ENCODE measurements around the gene POFUT2. TPM values are rescaled to one million over a fixed set of nuclear protein-coding genes. Genes with fewer than 3 reads are reported as not detected.
"Not testable (repeated sequence)": the region's sequence is repeated elsewhere in the genome, so short reads cannot be mapped to it uniquely, and the experiment has no call there.

POFUT2 gene
- total RNA-seq, 1 experiment from 2014 or later = 22.6 TPM

DNA sequence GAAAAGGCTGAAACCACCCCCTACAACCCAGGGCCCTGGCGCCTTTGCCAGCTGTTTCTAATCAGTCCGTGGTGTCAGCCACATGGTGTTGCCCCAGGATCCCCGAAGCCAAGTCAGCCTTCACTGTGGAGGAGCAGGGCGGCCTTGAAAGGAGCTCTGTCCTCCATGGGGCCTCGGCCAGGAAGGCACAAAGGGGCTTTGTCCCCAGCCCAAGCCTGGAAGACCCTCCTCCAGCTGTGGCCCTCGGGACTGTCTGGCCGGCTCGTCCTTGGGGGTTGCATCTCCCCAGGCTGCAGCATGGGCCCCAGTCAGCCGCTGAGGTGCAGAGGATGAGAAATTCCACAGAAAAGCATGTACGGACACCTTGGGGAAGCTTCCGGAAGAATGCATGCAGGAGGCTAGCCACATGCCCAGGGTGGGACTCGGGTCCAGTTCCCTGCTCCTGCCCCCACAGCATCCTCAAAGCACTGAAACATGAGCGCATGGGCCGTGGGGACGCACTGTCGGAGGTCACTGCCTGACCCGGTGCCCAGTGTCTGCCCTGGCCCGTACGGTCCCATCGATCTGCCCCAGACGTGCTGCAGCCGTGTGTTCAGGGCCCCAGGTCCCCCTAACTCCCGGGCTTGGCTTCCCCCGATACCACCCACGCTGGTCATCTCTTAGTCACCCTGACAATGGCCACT is 38.6 kb upstream of the POFUT2 start:
- peak; percentile 50 for DNase-seq (ENCODE audit: low read depth)

DNA sequence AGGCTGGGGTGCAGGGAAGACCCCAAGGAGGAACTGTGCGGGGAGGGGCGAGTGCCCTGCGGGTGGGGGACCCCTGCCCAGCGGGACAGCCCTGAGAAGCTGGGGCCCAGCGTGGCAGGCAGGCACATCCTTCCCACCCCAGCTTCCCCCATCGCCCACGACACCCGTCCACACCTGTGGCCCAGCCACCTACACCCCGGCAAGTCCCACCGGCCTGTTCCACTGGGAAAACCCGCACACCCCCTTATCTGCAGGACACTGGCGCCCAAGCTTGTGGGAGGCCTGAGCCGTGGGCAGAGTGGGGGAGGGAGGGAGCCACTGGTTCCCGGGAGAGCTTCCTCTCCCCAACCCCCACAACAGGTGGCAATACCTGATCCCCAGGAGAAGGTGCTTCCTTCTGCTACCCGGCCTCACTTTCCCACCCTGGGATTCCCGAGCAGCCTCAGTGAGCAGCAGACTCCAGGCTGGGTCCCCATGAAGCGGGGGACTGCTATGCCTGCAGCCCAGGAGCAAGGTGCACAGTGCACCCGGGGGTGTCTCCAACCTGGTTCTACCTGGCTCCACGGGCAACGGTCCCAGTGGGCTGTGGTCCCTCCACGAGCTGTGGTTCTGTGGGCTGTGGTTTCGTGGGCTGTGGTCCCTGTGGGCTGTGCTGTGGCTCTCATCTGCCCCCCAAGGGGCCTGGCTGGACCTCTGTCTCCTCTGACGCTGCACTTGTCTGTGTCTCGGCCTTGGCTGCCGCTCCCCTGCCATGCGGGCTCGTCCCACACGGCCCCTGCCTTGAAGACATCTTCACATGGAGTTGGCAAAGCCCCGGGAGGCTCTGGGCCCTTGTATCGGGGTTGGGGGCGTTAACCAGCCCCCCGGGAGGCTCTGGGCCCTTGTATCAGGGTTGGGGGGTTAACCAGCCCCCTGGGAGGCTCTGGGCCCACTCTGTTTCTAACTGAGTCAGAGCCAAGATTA is 37.8 kb upstream of the POFUT2 start:
- DNase-seq (ENCODE audit: low read depth) = no peak

DNA sequence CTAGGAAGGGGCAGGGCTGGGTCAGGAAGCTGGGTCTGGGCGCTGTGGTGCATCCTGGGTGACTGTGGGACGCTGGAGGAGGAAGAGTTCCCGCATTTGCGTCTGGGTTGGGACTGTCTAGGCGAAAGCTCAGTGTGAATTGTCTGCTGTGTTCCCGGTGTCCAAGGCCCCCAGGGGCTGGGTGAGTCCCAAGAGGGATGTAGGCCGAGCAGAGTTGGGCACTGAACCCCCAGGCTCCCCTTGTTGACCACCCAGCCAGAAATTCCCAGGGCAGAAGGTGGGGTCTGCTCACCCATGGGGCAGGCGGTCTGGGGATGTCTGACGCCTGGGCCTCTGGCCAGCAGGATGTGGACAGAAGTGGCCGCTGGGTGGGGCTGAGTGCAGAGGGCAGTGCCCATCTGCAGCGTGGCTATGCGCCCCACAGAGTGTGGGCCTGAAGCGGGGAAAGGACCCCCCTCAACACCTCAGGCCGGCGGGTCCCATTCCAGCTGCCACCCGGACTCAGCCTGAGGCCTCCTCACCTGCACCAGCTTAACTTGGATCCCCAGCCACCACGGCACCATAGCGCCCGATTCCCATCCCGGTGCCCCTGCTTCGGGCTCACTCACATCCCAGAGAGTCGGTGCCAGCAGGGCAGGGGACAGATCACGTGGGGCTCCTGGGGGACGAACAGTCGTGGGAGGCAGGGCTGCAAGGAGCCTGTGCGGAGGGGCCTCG is 37.0 kb upstream of the POFUT2 start:
- peak; percentile 43 for DNase-seq (ENCODE audit: low read depth)

DNA sequence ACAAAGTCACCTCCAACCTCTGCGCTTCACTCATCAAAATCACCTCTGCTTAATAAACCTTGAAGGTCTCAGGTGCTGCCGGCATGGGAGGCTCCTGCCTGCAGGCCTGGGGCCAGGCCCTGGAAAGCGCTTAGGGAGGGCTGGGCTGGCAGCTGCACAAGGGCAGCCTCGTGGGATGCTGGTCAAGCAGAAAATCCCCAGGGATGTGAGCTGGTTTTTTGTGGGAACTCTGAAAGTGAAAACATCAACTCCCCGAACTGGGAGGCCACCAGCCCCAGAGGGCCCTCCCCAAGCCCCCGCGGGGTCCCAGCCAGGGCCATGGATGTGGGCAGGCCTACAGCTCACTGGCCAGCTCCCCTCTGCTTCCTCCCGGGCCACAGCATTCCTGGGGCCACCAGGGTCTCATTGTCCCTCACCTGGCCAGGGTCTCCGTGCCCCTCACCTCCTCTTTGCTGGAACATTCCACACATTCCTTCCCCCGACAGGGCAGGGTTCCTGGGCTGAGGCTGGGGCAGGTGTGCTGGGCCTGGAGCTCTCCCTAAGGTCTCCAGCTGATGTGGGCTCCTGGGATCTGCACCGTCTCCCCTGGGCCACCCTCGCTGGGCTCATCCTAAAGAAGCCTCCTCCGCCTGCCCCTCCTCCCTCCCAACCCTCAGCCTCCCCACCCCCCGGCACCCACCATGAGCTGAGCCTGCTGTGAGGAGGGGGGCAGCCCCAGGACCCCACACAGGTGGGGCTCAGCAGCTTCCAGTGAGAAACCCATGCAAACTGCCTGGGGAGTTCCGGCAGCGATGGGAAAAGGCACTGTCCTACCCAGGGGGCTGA is 36.0 kb upstream of the POFUT2 start:
- DNase-seq (ENCODE audit: low read depth) = no peak

DNA sequence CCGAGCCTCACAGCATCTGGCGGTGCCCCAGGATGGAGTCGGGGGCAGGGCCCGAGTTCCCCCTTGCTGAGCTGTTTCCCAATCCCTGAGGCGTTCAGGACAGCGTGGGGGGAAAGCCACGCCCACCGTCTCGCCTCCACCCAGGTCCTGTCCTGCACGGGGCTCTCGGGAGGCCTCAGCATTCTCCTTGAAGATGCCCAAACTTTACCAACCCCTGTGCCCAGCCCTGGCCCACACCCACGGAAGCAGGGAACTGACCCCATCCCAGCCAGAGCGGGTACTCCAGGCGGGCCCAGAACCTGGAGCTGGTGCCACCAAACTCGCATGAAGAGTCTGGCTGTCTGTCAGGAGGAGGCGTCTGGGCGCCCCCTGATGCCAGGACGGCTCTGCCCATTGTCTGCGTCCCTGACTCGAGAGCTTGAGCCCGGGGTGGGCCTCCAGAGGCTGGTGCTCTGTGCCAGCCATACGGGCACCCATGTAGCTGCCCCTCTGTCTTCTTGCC is 35.3 kb upstream of the POFUT2 start:
- DNase-seq (ENCODE audit: low read depth) = peak; percentile 50

DNA sequence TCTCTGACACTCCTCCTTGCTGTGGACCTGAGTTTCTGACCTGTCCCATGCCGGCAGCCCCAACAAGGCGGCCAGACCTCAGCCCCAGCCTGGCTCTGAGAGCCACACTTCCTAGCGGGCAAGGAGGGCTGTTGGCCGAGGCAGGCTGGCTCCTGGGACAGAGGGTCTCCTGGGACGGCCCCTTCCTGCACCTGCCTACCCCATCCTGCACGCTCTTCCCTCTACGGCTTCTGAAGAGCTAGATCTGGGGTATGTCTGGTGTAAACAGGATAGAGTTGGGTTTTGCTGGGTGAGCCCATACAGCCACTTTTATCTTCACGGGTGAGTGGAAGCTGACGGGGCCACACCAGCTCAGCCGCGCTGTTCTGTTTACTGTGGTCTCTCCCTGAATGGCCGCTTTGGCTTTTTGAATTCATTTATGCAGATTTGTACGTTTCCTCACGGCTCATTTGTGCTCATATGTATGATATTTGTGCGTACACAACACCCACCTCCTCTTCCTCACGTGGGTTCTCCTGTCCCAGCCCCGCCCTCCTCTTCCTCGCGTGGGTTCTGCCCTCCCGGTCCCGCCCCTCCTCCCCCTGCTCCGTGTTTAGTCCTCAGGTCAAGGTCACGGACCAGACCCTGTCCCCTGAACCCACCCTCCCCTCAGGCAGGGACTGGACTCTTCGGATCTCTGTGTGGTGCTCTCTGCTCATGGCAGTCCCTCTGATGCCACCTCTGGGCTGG is 34.7 kb upstream of the POFUT2 start:
- no peak for DNase-seq (ENCODE audit: low read depth)

DNA sequence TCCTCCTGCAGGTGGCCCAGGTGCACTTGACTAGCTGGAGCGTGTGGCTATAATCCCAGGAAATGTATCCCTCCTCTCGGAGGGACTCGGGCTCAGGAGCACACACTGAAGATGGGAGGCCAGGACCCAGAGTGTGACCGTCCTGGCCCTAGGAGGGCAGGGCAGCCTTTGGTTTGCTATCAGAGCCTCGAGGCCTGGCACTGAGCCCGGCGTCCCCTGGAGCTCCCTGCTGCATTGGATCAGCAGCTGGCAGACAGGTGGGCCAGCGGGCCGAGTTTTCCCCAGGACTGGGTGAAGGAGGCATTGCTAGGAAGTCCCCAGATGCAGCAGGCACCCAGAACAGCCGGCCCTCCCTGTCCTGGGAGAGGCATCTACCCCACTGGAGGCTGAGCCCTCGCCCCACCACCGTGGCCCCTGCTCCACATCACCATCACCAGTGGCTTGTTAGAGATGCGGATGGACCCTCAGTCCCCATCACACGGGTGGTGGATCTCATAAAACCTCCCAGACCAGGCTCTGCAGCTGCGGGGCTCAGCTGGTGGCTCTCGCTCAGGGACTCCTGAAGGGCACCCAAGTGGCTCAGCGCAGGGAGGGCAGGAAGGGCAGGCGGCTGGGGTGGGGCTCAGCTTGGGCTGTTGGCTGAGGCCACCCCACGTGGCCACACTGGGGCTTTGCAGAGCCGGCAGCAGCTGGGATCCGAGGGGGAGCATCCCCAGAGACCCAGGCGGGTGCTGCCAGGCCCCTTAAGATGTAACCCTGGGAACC is 32.7 kb upstream of the POFUT2 start:
- peak; percentile 51 for DNase-seq (ENCODE audit: low read depth)

DNA sequence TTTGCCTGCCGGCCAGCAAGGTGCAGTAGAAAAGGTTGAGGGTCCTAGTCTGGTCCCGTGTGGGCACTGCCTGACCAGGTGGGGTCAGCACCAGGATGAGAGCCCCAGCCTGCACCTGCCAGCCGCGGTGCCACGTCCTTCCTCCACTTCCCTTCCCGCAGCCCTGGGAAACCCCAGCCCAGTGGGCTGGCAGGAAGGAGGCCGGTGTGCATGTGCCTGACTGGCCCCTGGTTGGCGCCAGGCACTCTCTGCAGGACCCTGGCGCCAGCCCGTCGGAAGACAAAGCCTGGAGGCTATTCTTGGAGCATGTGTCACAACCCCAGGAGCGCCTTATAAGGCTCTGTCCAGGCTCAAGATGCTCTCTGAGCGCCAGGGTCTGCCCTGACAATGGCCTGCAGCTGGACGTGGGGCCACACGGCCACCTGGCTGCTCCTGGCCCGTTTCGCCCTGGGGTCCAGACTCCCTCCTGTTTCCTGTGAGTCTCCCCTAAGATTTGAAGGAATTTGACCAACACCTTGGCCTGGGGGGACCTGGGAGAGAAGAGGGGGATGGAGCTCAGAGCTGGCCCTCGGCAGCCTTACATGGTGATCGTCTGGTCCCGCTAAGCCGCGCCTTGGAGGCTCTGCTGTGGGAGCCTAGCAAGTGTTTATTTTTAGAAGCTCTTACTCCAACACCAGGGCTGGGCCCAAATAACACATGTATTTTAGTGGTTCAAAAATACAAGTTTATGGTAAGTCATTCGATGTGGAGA is 31.9 kb upstream of the POFUT2 start:
- DNase-seq (ENCODE audit: low read depth) = peak; percentile 58

DNA sequence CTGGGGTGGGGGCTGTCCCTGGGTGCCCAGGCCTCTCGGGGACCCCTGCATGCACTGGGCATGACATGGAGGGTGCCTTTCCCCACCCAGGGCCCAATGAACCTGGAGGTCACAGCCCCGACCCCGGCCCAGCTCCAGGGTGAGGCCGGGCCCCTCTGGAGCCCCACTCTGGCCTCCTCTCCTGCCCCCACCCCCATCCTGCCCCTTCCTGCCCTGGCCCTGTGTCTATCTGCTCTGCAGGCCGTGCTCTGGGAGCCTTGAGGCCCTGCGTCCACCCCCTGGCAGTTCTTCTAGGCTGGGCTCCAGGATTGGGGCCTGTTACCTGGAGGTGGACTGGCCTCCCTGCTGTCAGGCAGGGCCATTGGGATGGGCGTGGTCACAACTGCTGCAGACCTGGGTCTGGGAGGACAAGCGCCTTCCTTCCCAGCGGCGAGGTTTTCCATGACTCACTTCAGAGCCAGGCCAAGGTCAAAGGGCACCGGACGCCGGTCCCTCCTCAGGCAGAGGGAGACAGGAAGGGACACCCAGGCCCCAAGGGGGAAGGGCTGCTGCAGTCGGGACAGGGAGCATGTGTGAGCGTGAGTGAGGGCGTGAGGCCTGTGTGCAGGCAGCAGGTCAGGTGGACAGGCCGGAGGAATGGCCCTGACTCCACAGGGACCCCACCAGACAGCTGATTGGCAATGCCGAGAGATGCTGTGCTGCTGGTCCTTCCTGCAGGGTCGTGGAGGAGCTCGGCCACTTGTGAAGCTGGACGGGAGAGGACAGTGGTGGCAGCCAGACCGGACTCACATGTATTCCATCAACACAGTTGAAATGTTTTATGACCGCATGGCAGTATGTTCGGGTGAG is 31.1 kb upstream of the POFUT2 start:
- no peak for DNase-seq (ENCODE audit: low read depth)

DNA sequence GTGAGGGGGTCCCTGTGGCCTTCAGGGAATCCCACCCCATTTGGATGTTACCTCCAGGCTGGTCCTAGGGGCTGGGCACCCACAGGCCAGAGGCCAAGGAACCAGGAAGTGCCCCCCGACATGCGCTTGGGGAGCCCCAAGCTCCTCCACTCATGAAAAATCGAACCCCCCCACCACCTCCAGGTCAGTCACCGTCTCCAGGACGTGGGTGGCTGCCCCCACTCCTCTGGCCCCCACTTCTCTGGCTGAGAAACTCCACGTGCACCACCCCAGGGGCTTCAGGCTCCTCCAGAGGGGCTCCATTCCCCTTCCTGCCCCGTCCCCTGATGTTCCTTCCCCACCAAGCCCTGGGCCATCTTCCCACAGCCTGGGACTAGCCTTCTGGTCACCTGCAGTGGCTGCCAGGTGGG is 30.5 kb upstream of the POFUT2 start:
- DNase-seq (ENCODE audit: low read depth) = no peak

DNA sequence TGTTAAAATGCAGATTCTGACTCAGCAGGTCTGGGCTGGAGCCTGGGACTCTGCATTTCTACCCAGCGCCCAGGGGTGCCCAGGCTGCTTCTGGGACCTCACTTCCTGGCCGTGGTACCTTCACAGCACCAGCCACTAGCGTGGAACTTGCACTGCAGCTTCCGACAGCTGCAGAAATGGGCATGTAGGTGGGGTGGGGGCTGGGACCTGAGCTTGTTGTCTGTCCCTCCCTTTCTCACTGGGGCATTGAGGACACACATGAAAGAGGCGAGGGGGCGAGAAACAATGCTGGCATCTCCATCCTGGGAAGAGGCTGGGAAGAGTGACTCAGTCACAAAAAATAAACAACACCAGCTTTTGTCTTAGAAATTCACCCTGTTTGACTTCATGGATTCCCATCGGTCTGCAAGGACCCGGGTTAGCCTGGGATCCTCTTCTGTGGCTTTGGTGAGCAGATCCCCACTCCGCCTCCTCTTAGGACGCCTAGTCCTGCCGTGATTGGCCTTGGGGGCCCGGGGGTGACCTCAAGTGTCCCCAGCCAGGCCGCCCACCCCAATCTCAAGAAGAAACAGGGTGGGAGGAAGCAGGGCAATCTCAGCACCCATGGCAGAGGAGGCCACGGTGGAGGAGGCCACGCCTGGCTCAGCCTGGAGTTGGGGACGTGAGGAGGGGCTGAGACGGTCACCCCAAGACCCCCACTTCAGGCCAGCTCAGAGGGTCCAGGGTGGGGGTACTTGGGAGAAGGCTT is 29.9 kb upstream of the POFUT2 start:
- peak; percentile 84 for DNase-seq (ENCODE audit: low read depth)

DNA sequence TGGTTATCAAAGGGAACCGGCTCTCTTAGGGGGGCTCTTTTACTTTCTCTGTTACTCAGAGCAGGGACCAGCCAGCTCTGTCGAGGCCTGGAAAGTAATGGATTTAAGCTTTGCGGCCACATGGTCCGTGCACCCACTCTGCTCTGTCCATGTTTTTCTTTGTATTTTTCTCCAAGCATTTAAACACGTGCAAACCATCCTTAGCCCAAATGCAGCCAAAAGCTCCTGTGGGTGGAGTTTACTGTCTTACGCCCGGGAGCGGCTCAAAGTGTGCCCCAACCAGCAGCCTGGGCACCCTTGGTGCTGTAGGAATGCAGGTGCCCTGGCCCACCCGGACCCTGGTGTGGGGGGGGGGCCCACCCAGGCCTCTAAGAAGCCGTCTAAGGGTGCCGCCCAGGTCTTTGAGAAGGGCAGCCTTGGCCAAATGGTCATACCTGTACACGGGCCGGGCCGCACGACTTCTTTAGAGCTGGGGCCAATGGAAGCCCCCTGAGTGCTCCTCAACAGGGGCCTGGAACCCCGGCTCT is 29.2 kb upstream of the POFUT2 start:
- DNase-seq (ENCODE audit: low read depth) = no peak

DNA sequence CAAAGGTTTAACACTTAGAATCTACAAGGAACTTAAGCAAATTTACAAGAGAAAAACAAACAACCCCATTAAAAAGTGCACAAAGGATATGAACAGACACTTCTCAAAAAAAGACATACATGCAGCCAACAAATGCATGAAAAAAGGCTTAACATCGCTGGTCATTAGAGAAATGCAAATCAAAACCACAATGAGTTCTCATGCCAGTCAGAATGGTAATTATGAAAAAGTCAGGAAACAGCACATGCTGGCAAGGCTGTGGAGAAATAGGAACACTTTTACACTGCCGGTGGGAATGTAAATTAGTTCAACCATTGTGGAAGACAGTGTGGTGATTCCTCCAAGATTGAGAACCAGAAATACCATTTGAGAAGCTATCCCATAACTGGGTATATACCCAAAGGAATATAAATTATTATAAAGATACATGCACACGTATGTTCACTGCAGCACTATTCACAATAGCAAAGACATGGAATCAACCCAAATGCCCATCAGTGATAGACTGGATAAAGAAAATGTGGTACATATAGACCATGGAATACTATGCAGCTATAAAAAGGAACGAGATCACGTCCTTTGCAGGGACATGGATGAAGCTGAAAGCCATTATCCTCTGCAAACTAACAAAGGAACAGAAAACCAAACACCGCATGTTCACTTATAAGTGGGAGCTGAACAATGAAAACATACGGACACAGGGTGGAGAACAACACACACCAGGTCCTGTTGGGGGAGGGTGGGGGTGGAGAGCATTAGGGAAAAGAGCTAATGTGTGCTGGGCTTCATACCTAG is 28.2 kb upstream of the POFUT2 start:
- DNase-seq (ENCODE audit: low read depth) = not testable (repeated sequence)

DNA sequence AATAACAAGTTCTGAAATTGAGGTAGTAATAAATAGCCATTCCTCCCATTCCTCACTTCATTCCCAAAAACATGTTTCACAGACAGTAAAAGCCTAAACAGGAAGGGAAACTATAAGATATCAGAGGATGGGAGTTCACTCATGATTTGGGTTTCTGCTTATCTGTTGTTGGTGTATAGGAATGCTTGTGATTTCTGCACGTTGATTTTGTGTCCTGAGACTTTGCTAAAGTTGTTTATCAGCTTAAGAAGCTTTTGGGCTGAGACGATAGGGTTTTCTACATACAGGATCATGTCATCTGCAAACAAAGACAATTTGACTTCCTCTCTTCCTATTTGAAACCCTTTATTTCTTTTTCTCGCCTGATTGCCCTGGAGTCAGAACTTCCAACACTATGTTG is 26.0 kb upstream of the POFUT2 start:
- no peak for DNase-seq (ENCODE audit: low read depth)

DNA sequence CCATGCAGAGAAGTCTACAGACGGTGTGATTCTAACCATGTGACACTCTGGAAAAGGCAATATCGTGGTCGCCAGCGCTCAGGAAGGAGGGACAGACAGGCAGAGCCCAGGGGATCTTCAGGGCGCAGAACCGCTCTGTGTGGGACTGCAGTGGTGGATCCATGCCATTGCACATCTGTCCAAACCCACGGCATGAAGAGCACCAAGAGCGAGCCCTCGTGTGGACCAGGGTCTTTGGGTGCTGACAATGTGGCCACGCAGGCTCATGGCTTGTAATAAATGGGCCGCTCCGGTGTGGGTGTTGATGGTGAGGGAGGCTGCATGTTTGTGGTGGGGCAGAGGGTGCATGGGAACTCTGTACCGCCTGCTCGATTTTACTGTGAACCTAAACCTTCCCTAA is 25.3 kb upstream of the POFUT2 start:
- DNase-seq (ENCODE audit: low read depth) = no peak

DNA sequence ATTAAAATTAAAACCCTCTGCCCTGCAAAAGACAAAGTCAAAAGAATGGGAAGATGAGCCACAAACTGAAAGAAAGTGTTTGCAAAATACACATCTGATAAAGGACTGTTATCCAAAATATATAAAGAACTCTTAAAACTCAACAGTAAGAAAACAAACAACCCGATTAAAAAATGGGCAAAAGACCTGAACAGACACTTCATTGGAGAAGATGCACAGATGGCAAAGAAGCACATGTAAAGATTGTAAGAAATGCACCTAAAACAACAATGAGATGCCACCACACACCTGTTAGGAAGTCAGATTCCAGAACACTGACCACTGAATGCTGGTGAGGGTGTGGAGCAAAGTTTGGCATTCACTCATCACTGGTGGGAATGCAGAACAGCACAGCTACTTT is 24.6 kb upstream of the POFUT2 start:
- DNase-seq (ENCODE audit: low read depth) = no peak

Measured in Daoy (cell line).